ENCODE results near the gene EFNB2.

DNA sequence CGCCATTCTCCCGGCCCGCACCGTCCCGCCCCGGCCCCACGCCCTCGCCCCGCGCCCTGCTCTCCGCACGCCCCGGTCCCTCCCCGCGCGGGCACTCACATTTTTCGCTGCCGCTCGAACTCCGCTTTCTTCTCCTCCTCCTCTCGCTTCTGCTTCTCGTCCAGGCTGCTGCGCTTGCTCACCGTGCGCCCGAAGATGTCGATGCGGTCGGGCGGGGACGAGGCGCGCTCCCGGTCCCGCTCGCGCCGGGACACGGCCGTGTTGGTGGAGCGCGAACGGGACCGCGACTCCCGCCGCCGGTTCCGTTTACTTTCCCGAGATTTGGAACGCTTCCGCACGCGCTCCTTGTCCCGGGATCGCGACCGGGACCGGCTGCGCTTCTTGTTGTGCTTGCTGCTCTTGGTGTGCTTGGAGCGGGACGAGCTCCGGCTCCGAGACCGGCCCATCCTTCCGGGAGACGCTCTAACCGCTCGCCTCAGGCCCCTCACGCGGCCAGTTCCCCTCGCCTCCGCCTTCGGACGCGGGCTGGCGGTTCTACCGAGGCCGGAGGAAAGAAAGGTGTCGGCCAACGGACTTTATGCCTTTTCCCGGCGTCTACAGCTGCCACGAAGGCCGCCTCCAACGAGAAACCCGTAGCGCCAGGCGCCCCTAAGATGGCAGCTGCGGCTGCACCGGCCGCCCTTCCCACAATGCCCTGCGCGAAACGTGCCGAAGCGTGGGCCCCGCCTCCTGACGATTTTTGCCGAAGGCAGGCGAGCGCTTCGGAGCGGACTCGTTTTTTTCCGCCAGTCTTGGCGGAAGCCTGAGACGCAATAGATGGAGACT lies 32.2 kb upstream of the EFNB2 start, which contains the start of gene ARGLU1:
- no peak for TF ChIP-seq EZH2phosphoT487 (IDR thresholded peaks at IDR 0.05; ENCODE audit: borderline replicate concordance, low read length)
- TF ChIP-seq, protein P1, sequence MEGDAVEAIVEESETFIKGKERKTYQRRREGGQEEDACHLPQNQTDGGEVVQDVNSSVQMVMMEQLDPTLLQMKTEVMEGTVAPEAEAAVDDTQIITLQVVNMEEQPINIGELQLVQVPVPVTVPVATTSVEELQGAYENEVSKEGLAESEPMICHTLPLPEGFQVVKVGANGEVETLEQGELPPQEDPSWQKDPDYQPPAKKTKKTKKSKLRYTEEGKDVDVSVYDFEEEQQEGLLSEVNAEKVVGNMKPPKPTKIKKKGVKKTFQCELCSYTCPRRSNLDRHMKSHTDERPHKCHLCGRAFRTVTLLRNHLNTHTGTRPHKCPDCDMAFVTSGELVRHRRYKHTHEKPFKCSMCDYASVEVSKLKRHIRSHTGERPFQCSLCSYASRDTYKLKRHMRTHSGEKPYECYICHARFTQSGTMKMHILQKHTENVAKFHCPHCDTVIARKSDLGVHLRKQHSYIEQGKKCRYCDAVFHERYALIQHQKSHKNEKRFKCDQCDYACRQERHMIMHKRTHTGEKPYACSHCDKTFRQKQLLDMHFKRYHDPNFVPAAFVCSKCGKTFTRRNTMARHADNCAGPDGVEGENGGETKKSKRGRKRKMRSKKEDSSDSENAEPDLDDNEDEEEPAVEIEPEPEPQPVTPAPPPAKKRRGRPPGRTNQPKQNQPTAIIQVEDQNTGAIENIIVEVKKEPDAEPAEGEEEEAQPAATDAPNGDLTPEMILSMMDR (IDR thresholded peaks at IDR 0.05; ENCODE audit: low read depth, low read length, poor library complexity, severe bottlenecking), result no peak
